Ishikawa (cell line): Measurements from ENCODE around the gene PRKAR2A.

Experiments used
- CEBPB ChIP-seq: IDR thresholded peaks from 2 replicates; pipeline ENCODE4 v1.6.1; 2012
- CREB1 ChIP-seq: IDR thresholded peaks from 2 replicates; pipeline ENCODE4 v1.6.1; 2012; ENCODE audit warnings: low read depth
- EGR1 ChIP-seq: IDR thresholded peaks from 2 replicates; pipeline ENCODE4 v1.6.1; 2012
- EP300 ChIP-seq: IDR thresholded peaks from 2 replicates; pipeline ENCODE4 v1.6.1; 2012; ENCODE audit warnings: borderline replicate concordance
- FOXM1 ChIP-seq: IDR thresholded peaks from 2 replicates; pipeline ENCODE4 v1.6.1; 2012; ENCODE audit warnings: low read depth, borderline replicate concordance
- NFIC ChIP-seq: IDR thresholded peaks from 2 replicates; pipeline ENCODE4 v1.6.1; 2012
- RAD21 ChIP-seq: IDR thresholded peaks from 2 replicates; pipeline ENCODE4 v1.6.1; 2012; ENCODE audit warnings: low read depth
- TAF1 ChIP-seq: IDR thresholded peaks from 2 replicates; pipeline ENCODE4 v1.6.1; 2012; ENCODE audit warnings: low read depth, mild to moderate bottlenecking
- TCF12 ChIP-seq: IDR thresholded peaks from 2 replicates; pipeline ENCODE4 v1.6.1; 2012; ENCODE audit warnings: low read depth
- TEAD4 ChIP-seq: IDR thresholded peaks from 2 replicates; pipeline ENCODE4 v1.6.1; 2012
- YY1 ChIP-seq: IDR thresholded peaks from 2 replicates; pipeline ENCODE4 v1.6.1; 2012; ENCODE audit warnings: low read depth
- ZBTB7A ChIP-seq: IDR thresholded peaks from 2 replicates; pipeline ENCODE4 v1.6.1; 2012; ENCODE audit warnings: low read depth
- TF ChIP-seq, protein P1 (sequence below): IDR thresholded peaks from 2 replicates; pipeline ENCODE4 v1.6.1; 2012; ENCODE audit warnings: low read depth, mild to moderate bottlenecking
- TF ChIP-seq, protein P2 (sequence below): IDR thresholded peaks from 2 replicates; pipeline ENCODE4 v1.6.1; 2012
- TF ChIP-seq, protein P3 (sequence below): IDR thresholded peaks from 2 replicates; pipeline ENCODE4 v1.6.1; 2012

The PRKAR2A gene

DNA sequence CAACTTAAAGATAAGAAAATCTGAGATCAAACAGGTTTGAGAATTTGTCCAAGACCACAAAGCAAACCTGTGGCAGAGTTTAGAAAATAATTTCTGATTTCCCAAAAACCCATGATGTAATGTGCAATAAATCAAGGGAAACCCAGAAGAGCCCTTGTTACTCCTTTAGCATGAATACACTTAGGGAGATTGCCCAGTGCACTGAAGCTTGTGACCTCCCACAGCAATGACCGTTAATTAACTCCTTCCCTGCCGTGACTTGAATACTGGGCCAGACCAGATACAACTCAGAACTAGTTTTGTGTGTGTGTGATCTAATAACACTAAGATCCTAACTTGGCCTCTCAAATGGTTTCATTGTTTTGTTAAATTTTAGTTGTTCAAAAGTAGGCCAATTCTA is 2.5 kb downstream of the PRKAR2A start:
- no peak for TF ChIP-seq EP300
- TF ChIP-seq, protein P1, sequence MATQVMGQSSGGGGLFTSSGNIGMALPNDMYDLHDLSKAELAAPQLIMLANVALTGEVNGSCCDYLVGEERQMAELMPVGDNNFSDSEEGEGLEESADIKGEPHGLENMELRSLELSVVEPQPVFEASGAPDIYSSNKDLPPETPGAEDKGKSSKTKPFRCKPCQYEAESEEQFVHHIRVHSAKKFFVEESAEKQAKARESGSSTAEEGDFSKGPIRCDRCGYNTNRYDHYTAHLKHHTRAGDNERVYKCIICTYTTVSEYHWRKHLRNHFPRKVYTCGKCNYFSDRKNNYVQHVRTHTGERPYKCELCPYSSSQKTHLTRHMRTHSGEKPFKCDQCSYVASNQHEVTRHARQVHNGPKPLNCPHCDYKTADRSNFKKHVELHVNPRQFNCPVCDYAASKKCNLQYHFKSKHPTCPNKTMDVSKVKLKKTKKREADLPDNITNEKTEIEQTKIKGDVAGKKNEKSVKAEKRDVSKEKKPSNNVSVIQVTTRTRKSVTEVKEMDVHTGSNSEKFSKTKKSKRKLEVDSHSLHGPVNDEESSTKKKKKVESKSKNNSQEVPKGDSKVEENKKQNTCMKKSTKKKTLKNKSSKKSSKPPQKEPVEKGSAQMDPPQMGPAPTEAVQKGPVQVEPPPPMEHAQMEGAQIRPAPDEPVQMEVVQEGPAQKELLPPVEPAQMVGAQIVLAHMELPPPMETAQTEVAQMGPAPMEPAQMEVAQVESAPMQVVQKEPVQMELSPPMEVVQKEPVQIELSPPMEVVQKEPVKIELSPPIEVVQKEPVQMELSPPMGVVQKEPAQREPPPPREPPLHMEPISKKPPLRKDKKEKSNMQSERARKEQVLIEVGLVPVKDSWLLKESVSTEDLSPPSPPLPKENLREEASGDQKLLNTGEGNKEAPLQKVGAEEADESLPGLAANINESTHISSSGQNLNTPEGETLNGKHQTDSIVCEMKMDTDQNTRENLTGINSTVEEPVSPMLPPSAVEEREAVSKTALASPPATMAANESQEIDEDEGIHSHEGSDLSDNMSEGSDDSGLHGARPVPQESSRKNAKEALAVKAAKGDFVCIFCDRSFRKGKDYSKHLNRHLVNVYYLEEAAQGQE: no peak
- no peak for TF ChIP-seq CREB1
- TF ChIP-seq YY1: no peak
- TF ChIP-seq ZBTB7A: no peak
- TF ChIP-seq FOXM1: no peak
- TF ChIP-seq NFIC: no peak
- TF ChIP-seq, protein P2, sequence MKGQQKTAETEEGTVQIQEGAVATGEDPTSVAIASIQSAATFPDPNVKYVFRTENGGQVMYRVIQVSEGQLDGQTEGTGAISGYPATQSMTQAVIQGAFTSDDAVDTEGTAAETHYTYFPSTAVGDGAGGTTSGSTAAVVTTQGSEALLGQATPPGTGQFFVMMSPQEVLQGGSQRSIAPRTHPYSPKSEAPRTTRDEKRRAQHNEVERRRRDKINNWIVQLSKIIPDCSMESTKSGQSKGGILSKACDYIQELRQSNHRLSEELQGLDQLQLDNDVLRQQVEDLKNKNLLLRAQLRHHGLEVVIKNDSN: no peak

DNA sequence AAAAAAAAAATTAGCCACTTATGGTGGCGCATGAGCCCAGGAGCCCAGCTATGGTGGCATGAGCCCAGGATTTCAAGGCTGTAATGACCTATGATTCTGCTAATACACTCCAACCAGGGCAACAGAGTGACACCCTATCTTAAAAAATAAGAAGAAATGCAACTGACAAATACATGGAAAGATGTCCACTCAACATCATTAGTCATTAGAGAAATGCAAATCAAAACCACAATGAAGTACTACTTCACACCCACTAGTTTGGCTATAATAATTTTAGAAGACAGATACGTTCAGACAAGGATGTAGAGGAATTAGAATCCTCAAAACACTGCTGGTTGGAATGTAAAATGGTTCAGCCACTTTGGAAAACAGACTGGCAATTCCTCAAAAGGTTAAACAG is 10.5 kb downstream of the PRKAR2A start:
- TF ChIP-seq, protein P2: no peak
- TF ChIP-seq ZBTB7A: no peak
- TF ChIP-seq, protein P3, sequence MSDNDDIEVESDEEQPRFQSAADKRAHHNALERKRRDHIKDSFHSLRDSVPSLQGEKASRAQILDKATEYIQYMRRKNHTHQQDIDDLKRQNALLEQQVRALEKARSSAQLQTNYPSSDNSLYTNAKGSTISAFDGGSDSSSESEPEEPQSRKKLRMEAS: no peak
- TF ChIP-seq, protein P1: no peak
- TF ChIP-seq EP300: no peak
- TF ChIP-seq YY1: no peak
- TF ChIP-seq TEAD4: no peak
- TF ChIP-seq TAF1: no peak
- no peak for TF ChIP-seq NFIC
- TF ChIP-seq CREB1: no peak
- no peak for TF ChIP-seq TCF12
- TF ChIP-seq FOXM1: no peak
- no peak for TF ChIP-seq RAD21
- no peak for TF ChIP-seq EGR1
- TF ChIP-seq CEBPB: no peak

DNA sequence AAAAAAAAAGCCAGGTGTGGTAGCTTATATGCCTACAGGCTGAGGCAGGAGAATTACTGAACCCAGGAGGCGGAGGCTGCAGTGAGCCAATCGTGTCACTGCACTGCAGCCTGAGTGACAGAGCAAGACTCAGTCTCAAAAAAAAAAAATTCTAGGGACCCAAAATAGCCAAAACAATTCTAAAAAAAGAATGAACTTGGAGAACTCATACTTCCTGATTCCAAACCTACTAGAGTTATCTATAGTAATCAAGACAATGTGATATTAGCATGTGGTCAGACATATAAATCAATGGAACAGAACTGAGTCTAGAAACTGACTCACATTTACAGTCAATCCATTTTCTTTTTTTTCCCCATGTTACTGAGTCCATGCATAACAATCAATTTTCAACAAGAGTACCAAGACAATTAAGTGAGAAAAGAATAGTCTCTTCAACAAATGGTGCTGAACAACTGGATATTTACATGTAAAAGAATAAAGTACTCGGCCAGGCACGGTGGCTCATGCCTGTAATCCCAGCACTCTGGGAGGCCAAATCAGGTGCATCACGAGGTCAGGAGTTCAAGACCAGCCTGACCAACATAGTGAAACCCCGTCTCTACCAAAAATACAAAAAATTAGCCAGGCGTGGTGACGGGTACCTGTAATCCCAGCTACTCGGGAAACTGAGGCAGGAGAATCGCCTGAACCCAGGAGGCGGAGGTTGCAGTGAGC is 11.9 kb downstream of the PRKAR2A start:
- no peak for TF ChIP-seq FOXM1
- no peak for TF ChIP-seq EGR1
- TF ChIP-seq EP300: no peak
- no peak for TF ChIP-seq TEAD4
- TF ChIP-seq NFIC: no peak
- no peak for TF ChIP-seq YY1
- TF ChIP-seq TCF12: no peak
- no peak for TF ChIP-seq CREB1
- no peak for TF ChIP-seq CEBPB
- TF ChIP-seq, protein P3: no peak
- TF ChIP-seq, protein P2: no peak
- TF ChIP-seq, protein P1: no peak

DNA sequence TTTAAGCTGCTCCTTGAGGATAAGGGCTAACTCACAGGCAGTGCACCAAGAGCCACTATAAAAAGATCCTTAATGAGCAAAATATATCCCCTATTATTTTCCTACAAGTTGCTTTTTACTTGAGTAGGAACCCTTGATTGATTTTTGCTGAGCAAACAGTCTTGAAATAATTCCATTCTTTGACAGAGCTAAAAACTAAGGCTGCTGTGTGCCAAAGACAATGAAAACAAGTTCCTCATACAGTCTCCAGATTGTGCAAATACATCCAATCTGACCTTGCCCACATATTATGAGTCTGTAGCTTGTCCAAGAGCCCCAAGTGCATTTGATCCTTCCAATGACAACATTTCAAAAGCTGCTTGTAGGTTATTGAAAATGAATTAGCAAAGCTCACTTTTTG is 15.0 kb downstream of the PRKAR2A start:
- TF ChIP-seq, protein P1: no peak
- TF ChIP-seq FOXM1 (no peak), RAD21 (no peak)
